HL-60 (cell line): ENCODE measurements around the gene RELB.

ENCODE experiments used
- DNase-seq, 2 experiments: peaks; one replicate each; pipeline ENCODE4 v3.0.0-alpha.2; 2010 to 2020; ENCODE audit warnings: low read depth in 1 of 2, low spot score in 1 of 2
- H3K27ac ChIP-seq: fragments of 250-450 bp; sonication (Bioruptor Pico); replicated peaks from 2 replicates; pipeline ENCODE4 v1.5.1; 2020; ENCODE audit warnings: mild to moderate bottlenecking, moderate library complexity
- H3K27me3 ChIP-seq: fragments of 250-450 bp; sonication (Bioruptor Pico); 2 replicates; pipeline ENCODE4 v1.5.1; 2021; ENCODE audit warnings: mild to moderate bottlenecking, moderate library complexity; ENCODE audit not compliant: insufficient read depth, poor library complexity, severe bottlenecking
- H3K4me3 ChIP-seq: replicated peaks from 2 replicates; pipeline ENCODE4 v1.5.1; 2011; ENCODE audit warnings: mild to moderate bottlenecking, control low read depth, low read length; ENCODE audit not compliant: insufficient read depth
- CTCF ChIP-seq: IDR thresholded peaks from one replicate; pipeline ENCODE4 v1.5.1; 2011; ENCODE audit warnings: low read length, control low read depth, inconsistent platforms; ENCODE audit not compliant: insufficient read depth
- GABPA ChIP-seq: IDR thresholded peaks from 2 replicates; pipeline ENCODE4 v1.6.1; 2012; ENCODE audit warnings: low read depth
- POLR2AphosphoS5 ChIP-seq: IDR thresholded peaks from 2 replicates; pipeline ENCODE4 v1.6.1; 2012; ENCODE audit warnings: low read depth
- REST ChIP-seq: IDR thresholded peaks from 2 replicates; pipeline ENCODE4 v1.6.1; 2012; ENCODE audit warnings: low read depth; ENCODE audit not compliant: insufficient replicate concordance
- SPI1 ChIP-seq: IDR thresholded peaks from 2 replicates; pipeline ENCODE4 v1.6.1; 2012; ENCODE audit warnings: low read depth, mild to moderate bottlenecking, borderline replicate concordance

Gene RELB

GRCh38 chr19:45075301-45076028, 74.2 kb downstream of the RELB start:
- peak overlapping the region; percentile 76 for H3K4me3 ChIP-seq
- no peaks in the 10 kb centered on the region for H3K27me3 ChIP-seq
- TF ChIP-seq CTCF (no peak), POLR2AphosphoS5 (0 out of 2 replicates have a peak, but pooled peaks have one; percentile 5), REST (no peak), GABPA (no peak), SPI1 (peak; percentile 9)
- H3K27ac ChIP-seq = peak overlapping the region; percentile 88
- DNase-seq = peak; percentile 92 to 95

GRCh38 chr19:45076029-45076850, 75.0 kb downstream of the RELB start, which contains the start of gene ZNF296:
Gene ZNF296 (minus strand): TSS chr19:45076478. CDS start chr19:45076373, 105 bp downstream.
- TF ChIP-seq REST (no peak), GABPA (no peak), POLR2AphosphoS5 (no peak), SPI1 (no peak)
- Histone ChIP-seq H3K27me3 (no peaks in the 10 kb centered on the region), H3K4me3 (peak within 1 kb of the TSS; percentile 76), H3K27ac (peak within 1 kb of the TSS; percentile 88)
- peak; percentile 82 to 85 for DNase-seq

- TF ChIP-seq SPI1 = no peak
- TF ChIP-seq CTCF = no peak
- no peak for TF ChIP-seq POLR2AphosphoS5
- TF ChIP-seq GABPA = no peak
- TF ChIP-seq REST = no peak
- DNase-seq = no peak
- H3K27me3 ChIP-seq = no peaks in the 10 kb centered on the region
- peak overlapping the region; percentile 76 for H3K4me3 ChIP-seq
- H3K27ac ChIP-seq = peak overlapping the region; percentile 37
Observed at GRCh38 chr19:45076851-45077730, 75.8 kb downstream of the RELB start.
